GM10248 (cell line): ENCODE results near the gene EXOC8.

Experiments used
- CTCF ChIA-PET: fragments of 300-600 bp; sonication (Branson Sonifier 250); formaldehyde crosslinking; extraction: SDS; loops from one replicate; lab custom pipeline; 2021; ENCODE audit warnings: antibody characterized with exemption; lab: Yijun Ruan, JAX
- POLR2A ChIA-PET: fragments of 350-650 bp; sonication (Branson Sonifier 250); formaldehyde crosslinking; extraction: SDS; loops from one replicate; lab custom pipeline; 2020; ENCODE audit warnings: antibody characterized with exemption; lab: Yijun Ruan, JAX
- DNase-seq: peaks from one replicate; pipeline ENCODE4 v3.0.0; 2012; ENCODE audit errors: extremely low spot score
- CTCF ChIP-seq: IDR thresholded peaks from 2 replicates; pipeline ENCODE4 v1.5.1; 2012; ENCODE audit warnings: mild to moderate bottlenecking, low read depth; ENCODE audit errors: extremely low read depth, missing control alignments, control extremely low read depth

Gene EXOC8

GRCh38 chr1:231381729-231382128, 44.1 kb upstream of the EXOC8 start:
- TF ChIP-seq CTCF, result no peak
- POLR2A ChIA-PET, result no interaction called here
- no peak for DNase-seq
- CTCF ChIA-PET, result interaction anchor here (0.6 to 2.3 kb wide), 5 partner anchors 12 to 222 kb away, joined by 3 to 9 read pairs (median 3); no protein-coding TSS in a partner anchor

- ChIA-PET POLR2A (no interaction called here), CTCF (interaction anchor here (1.6 to 3.5 kb wide), 5 partner anchors 13 to 155 kb away, joined by 3 to 16 read pairs (median 5); no protein-coding TSS in a partner anchor)
- no peak for TF ChIP-seq CTCF
- DNase-seq, result no peak
These were observed 39.4 kb upstream of the EXOC8 start for GRCh38 chr1:231376875-231377549.

- CTCF ChIA-PET, result interaction anchor here (2.0 to 3.5 kb wide), 3 partner anchors 13 to 18 kb away, joined by 5 to 16 read pairs (median 6); no protein-coding TSS in a partner anchor
- no peak for TF ChIP-seq CTCF
- POLR2A ChIA-PET, result no interaction called here
- DNase-seq, result no peak
These were observed 38.4 kb upstream of the EXOC8 start for GRCh38 chr1:231376101-231376500.

- no peak for TF ChIP-seq CTCF
- DNase-seq, result no peak
- ChIA-PET CTCF (interaction anchor here (1.4 to 3.5 kb wide), 4 partner anchors 11 to 36 kb away, joined by 3 to 16 read pairs (median 4); partner anchors contain the start of genes EXOC8 and SPRTN), POLR2A (no interaction called here)
These were observed 36.7 kb upstream of the EXOC8 start for GRCh38 chr1:231374394-231374793.

- no peak for TF ChIP-seq CTCF
- no peak for DNase-seq
- ChIA-PET CTCF (interaction anchor here (0.7 to 2.8 kb wide), 5 partner anchors 10 to 159 kb away, joined by 3 to 13 read pairs (median 5); no protein-coding TSS in a partner anchor), POLR2A (no interaction called here)
These were observed 34.8 kb upstream of the EXOC8 start for GRCh38 chr1:231372501-231372900.

GRCh38 chr1:231369282-231369681, 31.6 kb upstream of the EXOC8 start:
- ChIA-PET POLR2A (no interaction called here), CTCF (no interaction called here)
- no peak for TF ChIP-seq CTCF
- no peak for DNase-seq
